Gastroesophageal sphincter (tissue), 3 donors: ENCODE measurements around the gene BTBD7.

Experiments
- EP300 ChIP-seq: sonication (generic); formaldehyde crosslinking; IDR thresholded peaks from one replicate; pipeline ENCODE4 v1.6.1; 2017; ENCODE audit warnings: antibody characterized with exemption, mild to moderate bottlenecking
- POLR2A ChIP-seq, 2 donors: fragments of 450-650 bp; IDR thresholded peaks; one replicate each; pipeline ENCODE4 v1.6.1; 2017; ENCODE audit warnings: antibody characterized with exemption in 2 of 2, mild to moderate bottlenecking in 2 of 2, moderate library complexity in 1 of 2
- POLR2AphosphoS5 ChIP-seq: sonication (generic); formaldehyde crosslinking; IDR thresholded peaks from one replicate; pipeline ENCODE4 v1.6.1; 2017; ENCODE audit warnings: antibody characterized with exemption
- TF ChIP-seq, protein P1 (sequence below), 4 experiments: fragments of 200-600 bp in 2 of 4; fragments of 450-650 bp in 2 of 4; sonication (generic) in 1 of 4; IDR thresholded peaks; one replicate each; pipeline ENCODE4 v1.5.1; 2017 to 2019; ENCODE audit warnings: antibody characterized with exemption in 4 of 4, mild to moderate bottlenecking in 2 of 4, moderate library complexity in 2 of 4

DNA sequence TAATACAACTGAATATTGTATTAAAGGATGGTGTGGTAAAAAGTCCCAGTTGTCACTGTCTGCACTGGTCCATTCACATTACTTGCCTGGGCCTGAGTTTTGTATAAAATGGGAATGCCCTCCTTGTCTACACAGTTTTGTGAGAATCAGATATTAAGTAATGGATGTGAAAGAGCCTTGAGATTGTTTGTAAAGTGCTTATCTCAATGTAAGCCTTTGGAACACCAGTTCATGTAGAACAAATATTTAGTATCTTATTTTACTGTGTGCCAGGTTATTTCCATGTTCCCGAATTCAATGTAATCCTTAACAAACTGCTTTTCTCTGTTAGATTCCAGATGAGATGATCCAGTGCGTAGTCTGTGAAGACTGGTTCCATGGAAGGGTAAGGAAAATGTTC, 118.2 kb downstream of the BTBD7 start:
- TF ChIP-seq, protein P1, sequence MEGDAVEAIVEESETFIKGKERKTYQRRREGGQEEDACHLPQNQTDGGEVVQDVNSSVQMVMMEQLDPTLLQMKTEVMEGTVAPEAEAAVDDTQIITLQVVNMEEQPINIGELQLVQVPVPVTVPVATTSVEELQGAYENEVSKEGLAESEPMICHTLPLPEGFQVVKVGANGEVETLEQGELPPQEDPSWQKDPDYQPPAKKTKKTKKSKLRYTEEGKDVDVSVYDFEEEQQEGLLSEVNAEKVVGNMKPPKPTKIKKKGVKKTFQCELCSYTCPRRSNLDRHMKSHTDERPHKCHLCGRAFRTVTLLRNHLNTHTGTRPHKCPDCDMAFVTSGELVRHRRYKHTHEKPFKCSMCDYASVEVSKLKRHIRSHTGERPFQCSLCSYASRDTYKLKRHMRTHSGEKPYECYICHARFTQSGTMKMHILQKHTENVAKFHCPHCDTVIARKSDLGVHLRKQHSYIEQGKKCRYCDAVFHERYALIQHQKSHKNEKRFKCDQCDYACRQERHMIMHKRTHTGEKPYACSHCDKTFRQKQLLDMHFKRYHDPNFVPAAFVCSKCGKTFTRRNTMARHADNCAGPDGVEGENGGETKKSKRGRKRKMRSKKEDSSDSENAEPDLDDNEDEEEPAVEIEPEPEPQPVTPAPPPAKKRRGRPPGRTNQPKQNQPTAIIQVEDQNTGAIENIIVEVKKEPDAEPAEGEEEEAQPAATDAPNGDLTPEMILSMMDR (IDR thresholded peaks at IDR 0.05) = no peak
- TF ChIP-seq POLR2A (IDR thresholded peaks at IDR 0.05) = no peak
- no peak for TF ChIP-seq POLR2AphosphoS5
- TF ChIP-seq EP300 = no peak
